PFSK-1 (cell line): ENCODE results near the gene AOAH.

Experiments used
- FOXP2 ChIP-seq: optimal IDR thresholded peaks from 2 replicates; pipeline ENCODE3; 2011; ENCODE audit warnings: borderline replicate concordance, control low read depth, inconsistent platforms; ENCODE audit not compliant: insufficient read depth; ENCODE audit errors: extremely low read length, extremely low read depth
- POLR2AphosphoS5 ChIP-seq: IDR thresholded peaks from 2 replicates; pipeline ENCODE4 v1.6.1; 2012; ENCODE audit warnings: low read depth, mild to moderate bottlenecking, control low read depth, low read length, moderate library complexity

DNA sequence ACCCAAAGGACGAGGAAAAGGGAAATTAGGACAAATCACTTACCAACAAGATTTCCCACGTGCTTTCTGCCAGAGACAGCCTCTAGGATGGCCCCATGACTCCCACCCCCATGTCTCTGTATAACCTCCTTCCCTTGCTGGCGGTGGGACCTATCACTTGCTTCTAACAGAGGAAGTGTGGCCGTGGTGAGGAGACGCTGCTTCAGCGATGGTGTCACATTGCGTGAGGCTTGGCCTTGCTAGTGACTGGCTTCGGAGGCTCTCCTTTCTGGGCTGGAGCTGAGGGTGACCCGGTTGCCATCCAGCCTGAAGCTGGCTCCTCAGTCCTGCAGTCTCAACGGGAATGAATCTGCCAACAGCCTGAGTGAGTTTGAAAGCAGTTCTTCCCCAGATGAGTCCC lies 210.9 kb downstream of the AOAH start:
- TF ChIP-seq FOXP2 (no peak), POLR2AphosphoS5 (no peak)
